SU-DHL-6 (cell line): ENCODE results near the gene PLAU.

Source experiments
- H2AFZ ChIP-seq: fragments of 200-600 bp; sonication (generic); 2 replicates; pipeline ENCODE4 v1.6.1; 2014; ENCODE audit warnings: low read depth, mild to moderate bottlenecking, moderate library complexity, mixed read lengths, antibody characterized with exemption, low read length; ENCODE audit not compliant: severe bottlenecking
- H3F3A ChIP-seq: fragments of 200-600 bp; shearing (Covaris generic); 2 replicates; pipeline ENCODE4 v1.6.0; 2016; ENCODE audit warnings: antibody characterized with exemption, mild to moderate bottlenecking; ENCODE audit not compliant: insufficient read depth
- H3K27ac ChIP-seq: fragments of 200-600 bp; sonication (generic); 2 replicates; pipeline ENCODE4 v1.5.1; 2016; ENCODE audit warnings: low read depth, mild to moderate bottlenecking, low read length, moderate library complexity, mixed read lengths
- H3K27me3 ChIP-seq: fragments of 200-600 bp; sonication (generic), shearing (Covaris generic); 2 replicates; pipeline ENCODE4 v1.6.0; 2014; ENCODE audit warnings: mild to moderate bottlenecking, low read length
- H3K36me3 ChIP-seq: fragments of 200-600 bp; sonication (generic); 2 replicates; pipeline ENCODE4 v1.6.1; 2014; ENCODE audit warnings: mild to moderate bottlenecking, low read length, mixed read lengths
- H3K4me2 ChIP-seq: fragments of 300-600, 200-600 bp; shearing (Covaris generic), sonication (generic); 2 replicates; pipeline ENCODE4 v1.6.0; 2014; ENCODE audit warnings: low read length, low read depth, mild to moderate bottlenecking; ENCODE audit not compliant: poor library complexity, severe bottlenecking
- H3K4me3 ChIP-seq: fragments of 200-600 bp; sonication (generic); 2 replicates; pipeline ENCODE4 v1.5.1; 2014; ENCODE audit warnings: antibody characterized with exemption, low read length, mild to moderate bottlenecking, mixed read lengths; ENCODE audit not compliant: insufficient read depth, poor library complexity, severe bottlenecking
- H3K79me2 ChIP-seq: fragments of 200-600 bp; sonication (generic); 2 replicates; pipeline ENCODE4 v1.6.1; 2014; ENCODE audit warnings: mild to moderate bottlenecking, low read length, moderate library complexity; ENCODE audit not compliant: insufficient read depth
- H3K9ac ChIP-seq: fragments of 200-600 bp; sonication (generic); 2 replicates; pipeline ENCODE4 v1.7.0; 2014; ENCODE audit warnings: mild to moderate bottlenecking, low read length
- H3K9me2 ChIP-seq: fragments of 200-600 bp; sonication (generic); replicated peaks from 2 replicates; pipeline ENCODE4 v1.6.1; 2014; ENCODE audit warnings: low read length; ENCODE audit not compliant: insufficient read depth
- H3K9me3 ChIP-seq: fragments of 200-600 bp; sonication (generic); 2 replicates; pipeline ENCODE4 v1.6.1; 2014; ENCODE audit warnings: low read length, mixed read lengths; ENCODE audit not compliant: insufficient read depth
- H4K20me1 ChIP-seq: fragments of 200-600 bp; sonication (generic); 2 replicates; pipeline ENCODE4 v1.6.1; 2014; ENCODE audit warnings: low read depth, mild to moderate bottlenecking, antibody characterized with exemption, low read length, moderate library complexity, mixed read lengths
- EZH2phosphoT487 ChIP-seq: fragments of 200-600 bp; sonication (generic), shearing (Covaris generic); conservative IDR thresholded peaks from 2 replicates; pipeline ENCODE4 v1.6.1; 2018; ENCODE audit warnings: mild to moderate bottlenecking, antibody characterized with exemption, low read length, moderate library complexity, mixed read lengths
- TF ChIP-seq, protein P1 (sequence below): fragments of 200-600 bp; sonication (generic); IDR thresholded peaks from one replicate; pipeline ENCODE4 v1.5.1; 2017; ENCODE audit warnings: antibody characterized with exemption, mild to moderate bottlenecking, low read length, moderate library complexity; ENCODE audit not compliant: insufficient read depth, poor library complexity, severe bottlenecking

The PLAU gene

GRCh38 chr10:73886661-73887293, 24.2 kb upstream of the PLAU start:
- Histone ChIP-seq H2AFZ (no peak overlapping the region), H3F3A (no peaks in the 10 kb centered on the region), H3K4me2 (no peak overlapping the region), H3K9me2 (no peaks in the 10 kb centered on the region), H3K9ac (no peak overlapping the region), H3K79me2 (no peaks in the 10 kb centered on the region), H3K4me3 (no peak overlapping the region), H3K27me3 (no peaks in the 10 kb centered on the region), H3K36me3 (no peaks in the 10 kb centered on the region), H3K9me3 (no peaks in the 10 kb centered on the region), H4K20me1 (no peaks in the 10 kb centered on the region), H3K27ac (no peak overlapping the region)
- TF ChIP-seq EZH2phosphoT487: no peak
- TF ChIP-seq, protein P1, sequence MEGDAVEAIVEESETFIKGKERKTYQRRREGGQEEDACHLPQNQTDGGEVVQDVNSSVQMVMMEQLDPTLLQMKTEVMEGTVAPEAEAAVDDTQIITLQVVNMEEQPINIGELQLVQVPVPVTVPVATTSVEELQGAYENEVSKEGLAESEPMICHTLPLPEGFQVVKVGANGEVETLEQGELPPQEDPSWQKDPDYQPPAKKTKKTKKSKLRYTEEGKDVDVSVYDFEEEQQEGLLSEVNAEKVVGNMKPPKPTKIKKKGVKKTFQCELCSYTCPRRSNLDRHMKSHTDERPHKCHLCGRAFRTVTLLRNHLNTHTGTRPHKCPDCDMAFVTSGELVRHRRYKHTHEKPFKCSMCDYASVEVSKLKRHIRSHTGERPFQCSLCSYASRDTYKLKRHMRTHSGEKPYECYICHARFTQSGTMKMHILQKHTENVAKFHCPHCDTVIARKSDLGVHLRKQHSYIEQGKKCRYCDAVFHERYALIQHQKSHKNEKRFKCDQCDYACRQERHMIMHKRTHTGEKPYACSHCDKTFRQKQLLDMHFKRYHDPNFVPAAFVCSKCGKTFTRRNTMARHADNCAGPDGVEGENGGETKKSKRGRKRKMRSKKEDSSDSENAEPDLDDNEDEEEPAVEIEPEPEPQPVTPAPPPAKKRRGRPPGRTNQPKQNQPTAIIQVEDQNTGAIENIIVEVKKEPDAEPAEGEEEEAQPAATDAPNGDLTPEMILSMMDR: no peak

GRCh38 chr10:73887294-73888039, 23.5 kb upstream of the PLAU start:
- Histone ChIP-seq H3K36me3 (no peaks in the 10 kb centered on the region), H3K27me3 (no peaks in the 10 kb centered on the region), H3F3A (no peaks in the 10 kb centered on the region), H3K79me2 (no peaks in the 10 kb centered on the region), H2AFZ (no peak overlapping the region), H3K9me2 (no peaks in the 10 kb centered on the region), H3K9me3 (no peaks in the 10 kb centered on the region), H3K27ac (no peak overlapping the region), H4K20me1 (no peaks in the 10 kb centered on the region), H3K4me3 (no peak overlapping the region), H3K4me2 (no peak overlapping the region), H3K9ac (no peak overlapping the region)
- TF ChIP-seq, protein P1: no peak
- no peak for TF ChIP-seq EZH2phosphoT487

- no peak overlapping the region for H3K9ac ChIP-seq
- TF ChIP-seq EZH2phosphoT487: no peak
- TF ChIP-seq, protein P1: no peak
- H3K27ac ChIP-seq: no peak overlapping the region
- H3K79me2 ChIP-seq: no peaks in the 10 kb centered on the region
- H3K4me3 ChIP-seq: no peak overlapping the region
- H4K20me1 ChIP-seq: no peaks in the 10 kb centered on the region
- H3F3A ChIP-seq: no peaks in the 10 kb centered on the region
- no peaks in the 10 kb centered on the region for H3K9me3 ChIP-seq
- no peaks in the 10 kb centered on the region for H3K9me2 ChIP-seq
- H2AFZ ChIP-seq: no peak overlapping the region
- no peaks in the 10 kb centered on the region for H3K36me3 ChIP-seq
- no peak overlapping the region for H3K4me2 ChIP-seq
- H3K27me3 ChIP-seq: no peaks in the 10 kb centered on the region
Observed at GRCh38 chr10:73888514-73888913, 22.4 kb upstream of the PLAU start.
